GM12878 (cell line): ENCODE data around the gene PCDHGC4. TPM values are rescaled to one million over a fixed set of nuclear protein-coding genes. Genes with fewer than 3 reads are reported as not detected.

Experiments
- ATAC-seq: fragments of 200-7000 bp; cut with Tn5 transposase; 3 replicates; pipeline ENCODE4 v1.9.1; 2020; ENCODE audit warnings: mild to moderate bottlenecking, moderate library complexity
- BruUV-seq: library from RNA; stranded (reverse); fragments of 400-500 nt; replicated peaks from 2 replicates; lab custom pipeline; 2021; lab: Mats Ljungman, UMichigan
- CTCF ChIA-PET: fragments of 300-600 bp; sonication (Branson Sonifier 250); formaldehyde crosslinking; extraction: SDS; loops from one replicate; lab custom pipeline; 2021; ENCODE audit warnings: inconsistent platforms; lab: Yijun Ruan, JAX
- POLR2A ChIA-PET: fragments of 350-600 bp; formaldehyde crosslinking; extraction: SDS; loops from one replicate; lab custom pipeline; 2021; ENCODE audit warnings: inconsistent platforms; lab: Charles Lee
- RAD21 ChIA-PET: fragments of 300-600 bp; sonication (Branson Sonifier 250); formaldehyde crosslinking; loops from one replicate; lab custom pipeline; 2023; ENCODE audit warnings: antibody characterized with exemption; ENCODE audit not compliant: unreplicated experiment; lab: Charles Lee
- SMC1A ChIA-PET: fragments of 300-600 bp; sonication (Branson Sonifier 250); formaldehyde crosslinking; loops from one replicate; lab custom pipeline; 2023; ENCODE audit not compliant: unreplicated experiment, uncharacterized antibody; lab: Charles Lee
- DNase-seq: peaks from one replicate; pipeline ENCODE4 v3.0.0-alpha.2; 2011; ENCODE audit warnings: low read depth, low spot score
- FAIRE-seq: peaks from 3 replicates; lab custom pipeline; 2011; peaks lifted over from hg19 to GRCh38; lab: Jason Lieb, UNC
- H2AFZ ChIP-seq: 2 replicates; pipeline ENCODE4 v1.6.0; 2011; ENCODE audit warnings: low read depth, low read length, control low read depth; ENCODE audit not compliant: control insufficient read depth
- H3K27ac ChIP-seq: 2 replicates; pipeline ENCODE4 v1.5.1; 2011; ENCODE audit warnings: control low read depth; ENCODE audit not compliant: control insufficient read depth, insufficient read depth
- H3K27me3 ChIP-seq, 2 experiments: replicated peaks in 1 of 2; 2 replicates each; pipeline versions ENCODE4 v1.6.0 to v1.6.1; 2011; ENCODE audit warnings: low read length in 1 of 2; ENCODE audit not compliant: control insufficient read depth in 2 of 2, insufficient read depth in 2 of 2
- H3K36me3 ChIP-seq, 2 experiments: 2 replicates each; pipeline ENCODE4 v1.5.1; 2011; ENCODE audit warnings: low read length in 1 of 2; ENCODE audit not compliant: control insufficient read depth in 2 of 2, insufficient read depth in 2 of 2
- H3K4me1 ChIP-seq: 2 replicates; pipeline ENCODE4 v1.6.1; 2011; ENCODE audit warnings: mild to moderate bottlenecking, low read length, moderate library complexity, mixed read lengths; ENCODE audit not compliant: control insufficient read depth, insufficient read depth
- H3K4me2 ChIP-seq: 2 replicates; pipeline ENCODE4 v1.6.0; 2011; ENCODE audit warnings: control low read depth; ENCODE audit not compliant: control insufficient read depth, insufficient read depth
- H3K4me3 ChIP-seq: fragments of 200-600 bp; sonication (generic); 2 replicates; pipeline ENCODE4 v1.5.1; 2016
- H3K79me2 ChIP-seq: 2 replicates; pipeline ENCODE4 v1.6.0; 2011; ENCODE audit warnings: low read length; ENCODE audit not compliant: control insufficient read depth, insufficient read depth
- H3K9ac ChIP-seq: 2 replicates; pipeline ENCODE4 v1.8.0; 2011; ENCODE audit warnings: low read length, control low read depth, mixed read lengths; ENCODE audit not compliant: control insufficient read depth, insufficient read depth
- H3K9me3 ChIP-seq: replicated peaks from 3 replicates; pipeline ENCODE4 v1.5.1; 2011; ENCODE audit warnings: mild to moderate bottlenecking, low read length; ENCODE audit not compliant: control insufficient read depth, insufficient read depth
- H4K20me1 ChIP-seq: 2 replicates; pipeline ENCODE4 v1.6.0; 2011; ENCODE audit not compliant: control insufficient read depth, insufficient read depth
- BCL11A ChIP-seq: IDR thresholded peaks from 2 replicates; pipeline ENCODE4 v1.6.1; 2011; ENCODE audit warnings: low read depth, low read length
- BMI1 ChIP-seq: fragments of 450-650 bp; IDR thresholded peaks from 2 replicates; pipeline ENCODE4 v1.6.1; 2016; ENCODE audit warnings: mild to moderate bottlenecking, moderate library complexity, borderline replicate concordance
- EED ChIP-seq: sonication (generic); IDR thresholded peaks from 2 replicates; pipeline ENCODE4 v1.6.1; 2016; ENCODE audit warnings: antibody characterized with exemption, low read depth
- EGR1 ChIP-seq, 2 experiments: IDR thresholded peaks; 1 replicate in 1 of 2; 2 replicates in 1 of 2; pipeline ENCODE4 v1.6.1; 2011 to 2012; ENCODE audit warnings: low read depth in 2 of 2, low read length in 2 of 2, borderline replicate concordance in 1 of 2, mild to moderate bottlenecking in 1 of 2, moderate library complexity in 1 of 2
- HDAC2 ChIP-seq: fragments of 200-600 bp; sonication (generic); IDR thresholded peaks from 2 replicates; pipeline ENCODE4 v1.6.1; 2017
- IKZF2 ChIP-seq, 2 experiments: fragments of 450-650 bp; IDR thresholded peaks; 2 replicates each; pipeline ENCODE4 v1.6.1; 2017; ENCODE audit warnings: mild to moderate bottlenecking in 2 of 2, moderate library complexity in 2 of 2
- LARP7 ChIP-seq: fragments of 450-650 bp; IDR thresholded peaks from 2 replicates; pipeline ENCODE4 v1.6.1; 2017; ENCODE audit warnings: mild to moderate bottlenecking
- PML ChIP-seq: IDR thresholded peaks from 2 replicates; pipeline ENCODE4 v1.6.1; 2012; ENCODE audit warnings: low read length, inconsistent platforms
- POLR2A ChIP-seq: IDR thresholded peaks from 2 replicates; pipeline ENCODE4 v1.6.1; 2011; ENCODE audit warnings: low read depth, mild to moderate bottlenecking, low read length
- RELA ChIP-seq: fragments of 450-650 bp; IDR thresholded peaks from 2 replicates; pipeline ENCODE4 v1.8.0; 2014; ENCODE audit warnings: borderline replicate concordance; ENCODE audit not compliant: partially characterized antibody
- RFX5 ChIP-seq: IDR thresholded peaks from 2 replicates; pipeline ENCODE4 v1.6.1; 2011; ENCODE audit warnings: low read depth, low read length, improper control_type of control experiment
- SPI1 ChIP-seq: IDR thresholded peaks from 2 replicates; pipeline ENCODE4 v1.6.1; 2011; ENCODE audit warnings: low read depth, mild to moderate bottlenecking, low read length, moderate library complexity, borderline replicate concordance; ENCODE audit not compliant: insufficient read depth
- SREBF2 ChIP-seq: IDR thresholded peaks from 2 replicates; pipeline ENCODE4 v1.6.1; 2012; ENCODE audit warnings: mild to moderate bottlenecking, low read length
- YBX1 ChIP-seq: fragments of 450-650 bp; IDR thresholded peaks from 2 replicates; pipeline ENCODE4 v1.6.1; 2016; ENCODE audit warnings: antibody characterized with exemption
- WGBS: methylation state at CpG from one replicate; pipeline ENCODE4 v1.1.6; 2016; ENCODE audit warnings: low lambda C conversion rate; ENCODE audit not compliant: insufficient replicate concordance, insufficient coverage; ENCODE audit errors: missing lambda C conversion rate; 5-methylcytosine and 5-hydroxymethylcytosine counted together
- in situ Hi-C: fragments of 300-500 bp; cut with MboI; formaldehyde crosslinking; loops from 9 replicates; pipeline ENCODE4 v1.14.3; 2018; ENCODE audit warnings: mixed read lengths
- intact Hi-C: fragments of 100-400 bp; cut with micrococcal nuclease; formaldehyde crosslinking; loops from one replicate; pipeline ENCODE4 v1.14.2; 2022; ENCODE audit not compliant: unreplicated experiment
- polyA plus RNA-seq, 11 experiments: library from polyadenylated mRNA; depleted of rRNA in 4 of 11; unstranded in 6 of 11; stranded (reverse) in 5 of 11; fragments of >200 nt; fragmentation: Nextera tagmentation in 4 of 11; fragmentation: Illumina TruSeq in 1 of 11; extraction: Ambion mirVana in 4 of 11; extraction: Trizol in 1 of 11; gene quantifications; 1 replicate in 1 of 11; 2 replicates in 10 of 11; pipeline versions ENCODE4 v1.2.1 to v1.2.3, GENCODE V29; 2011 to 2016; ENCODE audit warnings: inconsistent platforms in 2 of 11, missing spikeins in 2 of 11, low read depth in 1 of 11
- total RNA-seq, 4 experiments: library from RNA; depleted of rRNA in 3 of 4; stranded (reverse); fragments of >200 nt in 3 of 4; fragmentation: Illumina TruSeq in 1 of 4; extraction: Trizol in 1 of 4; gene quantifications; 2 replicates each; pipeline versions ENCODE4 v1.2.1 to v1.2.3, GENCODE V29; 2013 to 2021
- TF ChIP-seq, protein P1 (sequence below): fragments of 150-350 bp; IDR thresholded peaks from 2 replicates; pipeline ENCODE4 v1.6.1; 2014; ENCODE audit warnings: mild to moderate bottlenecking, low read depth, low read length
- TF ChIP-seq, protein P2 (sequence below): IDR thresholded peaks from 2 replicates; pipeline ENCODE4 v1.6.1; 2012; ENCODE audit warnings: mild to moderate bottlenecking, low read depth, low read length
- TF ChIP-seq, protein P3 (sequence below): IDR thresholded peaks from 2 replicates; pipeline ENCODE4 v1.6.1; 2011; ENCODE audit warnings: borderline replicate concordance, low read depth, mild to moderate bottlenecking, moderate library complexity, low read length; ENCODE audit not compliant: insufficient read depth, poor library complexity, severe bottlenecking
- TF ChIP-seq, protein P4 (sequence below): fragments of 450-650 bp; IDR thresholded peaks from 2 replicates; pipeline ENCODE4 v1.6.1; 2017; ENCODE audit warnings: borderline replicate concordance

The PCDHGC4 gene
- total and polyA plus RNA-seq, 10 of the 15 experiments (the other 5 are each of a cell fraction or from before 2014, with no cell fraction given) = 0.04 to 1.2 (median 0.52) TPM

DNA sequence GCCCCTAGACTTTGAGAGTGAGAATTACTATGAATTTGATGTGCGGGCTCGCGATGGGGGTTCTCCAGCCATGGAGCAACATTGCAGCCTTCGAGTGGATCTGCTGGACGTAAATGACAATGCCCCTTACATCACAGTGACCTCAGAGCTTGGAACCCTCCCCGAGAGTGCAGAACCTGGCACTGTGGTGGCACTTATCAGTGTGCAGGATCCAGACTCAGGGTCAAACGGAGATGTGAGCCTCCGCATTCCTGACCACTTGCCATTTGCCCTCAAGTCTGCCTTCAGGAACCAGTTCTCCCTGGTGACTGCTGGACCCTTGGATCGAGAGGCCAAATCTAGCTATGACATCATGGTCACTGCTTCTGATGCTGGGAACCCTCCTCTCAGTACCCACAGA lies 1.3 kb downstream of the PCDHGC4 start:
- ChIA-PET POLR2A (no interaction called here), CTCF (interaction anchor here (1.6 to 8.1 kb wide), 5 partner anchors 10 to 78 kb away, joined by 4 to 90 read pairs (median 8); partner anchors contain the start of gene PCDHGC3), SMC1A (interaction anchor here (1.2 to 2.3 kb wide), 2 partner anchors 11 to 72 kb away, joined by 5 to 6 read pairs; partner anchors contain the start of gene PCDHGC3), RAD21 (interaction anchor here (1.0 to 1.5 kb wide), 3 partner anchors 11 to 27 kb away, joined by 3 to 4 read pairs (median 3); partner anchors contain the start of gene PCDHGC3)
- peaks cover 0 to 3% of the 10 kb centered on the region in 2 experiments; a peak in 2 of 4 replicates for H3K27me3 ChIP-seq
- peaks cover 3% of the 10 kb centered on the region for H3K4me1 ChIP-seq
- no peaks in the 10 kb centered on the region; the same call in 2 of the 3 replicates for H3K9me3 ChIP-seq
- no peak overlapping the region for H3K9ac ChIP-seq
- DNase-seq = no peak
- H3K27ac ChIP-seq = no peak overlapping the region
- WGBS = 99% methylated on average over 9 of the region's 9 CpGs
- no peak overlapping the region for H2AFZ ChIP-seq
- no peaks in the 10 kb centered on the region; a peak in 1 of 4 replicates for H3K36me3 ChIP-seq
- H3K4me2 ChIP-seq = no peak overlapping the region
- H4K20me1 ChIP-seq = no peaks in the 10 kb centered on the region
- in situ Hi-C loops = no loop called here
- no TSS peak for BruUV-seq
- intact Hi-C loops = no loop called here
- FAIRE-seq = peak; percentile 18
- no peak for ATAC-seq
- no peaks in the 10 kb centered on the region for H3K79me2 ChIP-seq
- no peak overlapping the region for H3K4me3 ChIP-seq
- TF ChIP-seq BMI1 = no peak
- no peak for TF ChIP-seq POLR2A
- TF ChIP-seq, protein P1, sequence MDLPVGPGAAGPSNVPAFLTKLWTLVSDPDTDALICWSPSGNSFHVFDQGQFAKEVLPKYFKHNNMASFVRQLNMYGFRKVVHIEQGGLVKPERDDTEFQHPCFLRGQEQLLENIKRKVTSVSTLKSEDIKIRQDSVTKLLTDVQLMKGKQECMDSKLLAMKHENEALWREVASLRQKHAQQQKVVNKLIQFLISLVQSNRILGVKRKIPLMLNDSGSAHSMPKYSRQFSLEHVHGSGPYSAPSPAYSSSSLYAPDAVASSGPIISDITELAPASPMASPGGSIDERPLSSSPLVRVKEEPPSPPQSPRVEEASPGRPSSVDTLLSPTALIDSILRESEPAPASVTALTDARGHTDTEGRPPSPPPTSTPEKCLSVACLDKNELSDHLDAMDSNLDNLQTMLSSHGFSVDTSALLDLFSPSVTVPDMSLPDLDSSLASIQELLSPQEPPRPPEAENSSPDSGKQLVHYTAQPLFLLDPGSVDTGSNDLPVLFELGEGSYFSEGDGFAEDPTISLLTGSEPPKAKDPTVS = no peak
- TF ChIP-seq SPI1 = no peak
- TF ChIP-seq LARP7 = no peak
- no peak for TF ChIP-seq HDAC2
- no peak for TF ChIP-seq EGR1 (IDR thresholded peaks at IDR 0.05; ENCODE audit: borderline replicate concordance in 1 of 2, low read depth in 2 of 2, low read length in 2 of 2)
- no peak for TF ChIP-seq IKZF2 (IDR thresholded peaks at IDR 0.05)
- TF ChIP-seq RFX5 = no peak
- TF ChIP-seq RELA = no peak
- TF ChIP-seq, protein P2, sequence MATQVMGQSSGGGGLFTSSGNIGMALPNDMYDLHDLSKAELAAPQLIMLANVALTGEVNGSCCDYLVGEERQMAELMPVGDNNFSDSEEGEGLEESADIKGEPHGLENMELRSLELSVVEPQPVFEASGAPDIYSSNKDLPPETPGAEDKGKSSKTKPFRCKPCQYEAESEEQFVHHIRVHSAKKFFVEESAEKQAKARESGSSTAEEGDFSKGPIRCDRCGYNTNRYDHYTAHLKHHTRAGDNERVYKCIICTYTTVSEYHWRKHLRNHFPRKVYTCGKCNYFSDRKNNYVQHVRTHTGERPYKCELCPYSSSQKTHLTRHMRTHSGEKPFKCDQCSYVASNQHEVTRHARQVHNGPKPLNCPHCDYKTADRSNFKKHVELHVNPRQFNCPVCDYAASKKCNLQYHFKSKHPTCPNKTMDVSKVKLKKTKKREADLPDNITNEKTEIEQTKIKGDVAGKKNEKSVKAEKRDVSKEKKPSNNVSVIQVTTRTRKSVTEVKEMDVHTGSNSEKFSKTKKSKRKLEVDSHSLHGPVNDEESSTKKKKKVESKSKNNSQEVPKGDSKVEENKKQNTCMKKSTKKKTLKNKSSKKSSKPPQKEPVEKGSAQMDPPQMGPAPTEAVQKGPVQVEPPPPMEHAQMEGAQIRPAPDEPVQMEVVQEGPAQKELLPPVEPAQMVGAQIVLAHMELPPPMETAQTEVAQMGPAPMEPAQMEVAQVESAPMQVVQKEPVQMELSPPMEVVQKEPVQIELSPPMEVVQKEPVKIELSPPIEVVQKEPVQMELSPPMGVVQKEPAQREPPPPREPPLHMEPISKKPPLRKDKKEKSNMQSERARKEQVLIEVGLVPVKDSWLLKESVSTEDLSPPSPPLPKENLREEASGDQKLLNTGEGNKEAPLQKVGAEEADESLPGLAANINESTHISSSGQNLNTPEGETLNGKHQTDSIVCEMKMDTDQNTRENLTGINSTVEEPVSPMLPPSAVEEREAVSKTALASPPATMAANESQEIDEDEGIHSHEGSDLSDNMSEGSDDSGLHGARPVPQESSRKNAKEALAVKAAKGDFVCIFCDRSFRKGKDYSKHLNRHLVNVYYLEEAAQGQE = no peak
- TF ChIP-seq YBX1 = no peak
- no peak for TF ChIP-seq SREBF2
- TF ChIP-seq PML = no peak
- TF ChIP-seq BCL11A = no peak
- no peak for TF ChIP-seq EED
- TF ChIP-seq, protein P3, sequence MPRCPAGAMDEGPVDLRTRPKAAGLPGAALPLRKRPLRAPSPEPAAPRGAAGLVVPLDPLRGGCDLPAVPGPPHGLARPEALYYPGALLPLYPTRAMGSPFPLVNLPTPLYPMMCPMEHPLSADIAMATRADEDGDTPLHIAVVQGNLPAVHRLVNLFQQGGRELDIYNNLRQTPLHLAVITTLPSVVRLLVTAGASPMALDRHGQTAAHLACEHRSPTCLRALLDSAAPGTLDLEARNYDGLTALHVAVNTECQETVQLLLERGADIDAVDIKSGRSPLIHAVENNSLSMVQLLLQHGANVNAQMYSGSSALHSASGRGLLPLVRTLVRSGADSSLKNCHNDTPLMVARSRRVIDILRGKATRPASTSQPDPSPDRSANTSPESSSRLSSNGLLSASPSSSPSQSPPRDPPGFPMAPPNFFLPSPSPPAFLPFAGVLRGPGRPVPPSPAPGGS = no peak
- TF ChIP-seq, protein P4, sequence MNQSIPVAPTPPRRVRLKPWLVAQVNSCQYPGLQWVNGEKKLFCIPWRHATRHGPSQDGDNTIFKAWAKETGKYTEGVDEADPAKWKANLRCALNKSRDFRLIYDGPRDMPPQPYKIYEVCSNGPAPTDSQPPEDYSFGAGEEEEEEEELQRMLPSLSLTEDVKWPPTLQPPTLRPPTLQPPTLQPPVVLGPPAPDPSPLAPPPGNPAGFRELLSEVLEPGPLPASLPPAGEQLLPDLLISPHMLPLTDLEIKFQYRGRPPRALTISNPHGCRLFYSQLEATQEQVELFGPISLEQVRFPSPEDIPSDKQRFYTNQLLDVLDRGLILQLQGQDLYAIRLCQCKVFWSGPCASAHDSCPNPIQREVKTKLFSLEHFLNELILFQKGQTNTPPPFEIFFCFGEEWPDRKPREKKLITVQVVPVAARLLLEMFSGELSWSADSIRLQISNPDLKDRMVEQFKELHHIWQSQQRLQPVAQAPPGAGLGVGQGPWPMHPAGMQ = no peak
